ENCODE data around the gene TNFRSF4. TPM values are rescaled to one million over a fixed set of nuclear protein-coding genes. Genes with fewer than 3 reads are reported as not detected.

TNFRSF4 gene
- total and polyA plus RNA-seq, 2 donors (not counting 1 experiment from before 2014, with no cell fraction given), result 0.63 to 1.8 TPM

GRCh38 chr1:1238702-1239178, 24.8 kb upstream of the TNFRSF4 start:
- peaks cover 16% of the 10 kb centered on the region for H4K20me1 ChIP-seq (ENCODE audit: control insufficient read depth, insufficient read depth, low read length, poor library complexity, severe bottlenecking)
- H3K27ac Mint-ChIP-seq, result no peak overlapping the region
- H3K9me3 ChIP-seq (ENCODE audit: control extremely low read depth in 1 of 3, control insufficient read depth in 2 of 3, insufficient read depth in 1 of 3, low read length in 2 of 3), result peaks cover 0 to 5% (median 0%) of the 10 kb centered on the region in 3 donors
- intact Hi-C loops (cut with micrococcal nuclease), result loop anchor here (10.0 kb wide), 1 partner anchor 204 kb away; no protein-coding TSS in a partner anchor
- ATAC-seq (ENCODE audit: low read depth) (no peak), DNase-seq (no peak)
- no peak overlapping the region for H3K9ac ChIP-seq (ENCODE audit: low read length)
- no peaks in the 10 kb centered on the region for H3K27me3 Mint-ChIP-seq
- CTCF ChIA-PET, result interaction anchor here (1.1 to 2.8 kb wide), 2 partner anchors 12 to 116 kb away, joined by 3 to 19 read pairs; no protein-coding TSS in a partner anchor
- H3K4me3 ChIP-seq (ENCODE audit: control extremely low read depth in 1 of 5, extremely low read depth in 1 of 5, insufficient read depth in 1 of 5, low read depth in 2 of 5, low read length in 4 of 5), result no peak overlapping the region
- H2AFZ ChIP-seq (ENCODE audit: insufficient read depth, low read depth, low read length, poor library complexity, severe bottlenecking), result no peak overlapping the region
- H3K4me1 ChIP-seq (ENCODE audit: control insufficient read depth in 2 of 2, insufficient read depth in 2 of 2, low read length in 2 of 2), result peaks cover 13 to 15% of the 10 kb centered on the region in 2 donors
- no peak overlapping the region for H3K4me3 Mint-ChIP-seq
- H3K79me2 ChIP-seq (ENCODE audit: control insufficient read depth, insufficient read depth, low read length), result peaks cover 9% of the 10 kb centered on the region
- POLR2A ChIA-PET, result no interaction called here
- 73% methylated on average over 18 of the region's 19 CpGs for WGBS (ENCODE audit: insufficient coverage)
- peaks cover 20% of the 10 kb centered on the region for H3K4me1 Mint-ChIP-seq
- H3K27ac ChIP-seq (ENCODE audit: low read length in 2 of 2), result no peak overlapping the region
- peaks cover 0 to 7% of the 10 kb centered on the region in 2 experiments for H3K36me3 ChIP-seq (replicated peaks in 1 of 2; ENCODE audit: control extremely low read depth in 1 of 2, control insufficient read depth in 1 of 2, extremely low read depth in 1 of 2, insufficient read depth in 2 of 2, low read length in 1 of 2)
- no peak overlapping the region for H3K4me2 ChIP-seq (replicated peaks; ENCODE audit: low read depth, low read length, poor library complexity, severe bottlenecking)
- H3K27me3 ChIP-seq (replicated peaks in 1 of 4; ENCODE audit: control extremely low read depth in 1 of 4, control insufficient read depth in 3 of 4, insufficient read depth in 4 of 4, low read length in 3 of 4), result peaks cover 0 to 36% (median 8%) of the 10 kb centered on the region in 4 experiments
- TF ChIP-seq EZH2 (IDR thresholded peaks at IDR 0.05; ENCODE audit: borderline replicate concordance, insufficient read depth, low read depth, low read length, poor library complexity, severe bottlenecking) (no peak), CTCF (IDR thresholded peaks at IDR 0.05) (no peak)
- no peaks in the 10 kb centered on the region for H3K9me3 Mint-ChIP-seq (ENCODE audit: insufficient read depth)
